ENCODE measurements around the gene MAP4.
"Not testable (repeated sequence)": the region's sequence is repeated elsewhere in the genome, so short reads cannot be mapped to it uniquely, and the experiment has no call there.

The MAP4 gene

GRCh38 chr3:48016301-48016973, at the start of gene MAP4:
MAP4 (minus strand) TSS chr3:48016416; CDS start chr3:47998860, 17,556 bp downstream.
- DNase-seq = no peak

GRCh38 chr3:48065035-48065434, 48.8 kb upstream of the MAP4 start:
- DNase-seq = no peak

GRCh38 chr3:48064292-48064829, 48.1 kb upstream of the MAP4 start:
- no peak for DNase-seq

GRCh38 chr3:48061586-48061985, 45.4 kb upstream of the MAP4 start:
- not testable (repeated sequence) for DNase-seq

- no peak for DNase-seq
These were observed 41.9 kb upstream of the MAP4 start for GRCh38 chr3:48058091-48058490.

GRCh38 chr3:48057521-48057920, 41.3 kb upstream of the MAP4 start:
- no peak for DNase-seq

GRCh38 chr3:48047841-48048464, 31.7 kb upstream of the MAP4 start:
- DNase-seq = no peak

- no peak for DNase-seq
These were observed 26.0 kb upstream of the MAP4 start for GRCh38 chr3:48042071-48042760.

- no peak for DNase-seq
These were observed 23.4 kb upstream of the MAP4 start for GRCh38 chr3:48039487-48040190.

- no peak for DNase-seq
These were observed 22.8 kb upstream of the MAP4 start for GRCh38 chr3:48038971-48039481.

- DNase-seq = no peak
These were observed 17.8 kb upstream of the MAP4 start for GRCh38 chr3:48034000-48034516.

- no peak for DNase-seq
These were observed 14.0 kb upstream of the MAP4 start for GRCh38 chr3:48030188-48030587.

- DNase-seq = no peak
These were observed 11.0 kb upstream of the MAP4 start for GRCh38 chr3:48026951-48027908.

GRCh38 chr3:48026098-48026497, 9.9 kb upstream of the MAP4 start:
- no peak for DNase-seq

- DNase-seq = no peak
These were observed 8.2 kb upstream of the MAP4 start for GRCh38 chr3:48024401-48024800.

- no peak for DNase-seq
These were observed 7.2 kb upstream of the MAP4 start for GRCh38 chr3:48023377-48023776.

GRCh38 chr3:48022178-48022577, 6.0 kb upstream of the MAP4 start:
- DNase-seq = no peak

GRCh38 chr3:48018841-48019240, 2.6 kb upstream of the MAP4 start:
- no peak for DNase-seq

- no peak for DNase-seq
These were observed 610 bp downstream of the MAP4 start for GRCh38 chr3:48015431-48016180.

GRCh38 chr3:48014358-48014757, 1.9 kb downstream of the MAP4 start:
- no peak for DNase-seq

All from activated CD4-positive, alpha-beta T cell treated with anti-CD3 and anti-CD28 coated beads, Interleukin-2, amount 50 U/mL, for 4 hours (primary cell).